ENCODE data around the gene ZKSCAN4. TPM values are rescaled to one million over a fixed set of nuclear protein-coding genes. Genes with fewer than 3 reads are reported as not detected.
A peak's percentile ranks its signal among the peaks of the same experiment; 100 is the strongest.

ZKSCAN4 gene
- total RNA-seq = 1 to 10 TPM; 2.4 to 5.3 (median 3.3) TPM

DNA sequence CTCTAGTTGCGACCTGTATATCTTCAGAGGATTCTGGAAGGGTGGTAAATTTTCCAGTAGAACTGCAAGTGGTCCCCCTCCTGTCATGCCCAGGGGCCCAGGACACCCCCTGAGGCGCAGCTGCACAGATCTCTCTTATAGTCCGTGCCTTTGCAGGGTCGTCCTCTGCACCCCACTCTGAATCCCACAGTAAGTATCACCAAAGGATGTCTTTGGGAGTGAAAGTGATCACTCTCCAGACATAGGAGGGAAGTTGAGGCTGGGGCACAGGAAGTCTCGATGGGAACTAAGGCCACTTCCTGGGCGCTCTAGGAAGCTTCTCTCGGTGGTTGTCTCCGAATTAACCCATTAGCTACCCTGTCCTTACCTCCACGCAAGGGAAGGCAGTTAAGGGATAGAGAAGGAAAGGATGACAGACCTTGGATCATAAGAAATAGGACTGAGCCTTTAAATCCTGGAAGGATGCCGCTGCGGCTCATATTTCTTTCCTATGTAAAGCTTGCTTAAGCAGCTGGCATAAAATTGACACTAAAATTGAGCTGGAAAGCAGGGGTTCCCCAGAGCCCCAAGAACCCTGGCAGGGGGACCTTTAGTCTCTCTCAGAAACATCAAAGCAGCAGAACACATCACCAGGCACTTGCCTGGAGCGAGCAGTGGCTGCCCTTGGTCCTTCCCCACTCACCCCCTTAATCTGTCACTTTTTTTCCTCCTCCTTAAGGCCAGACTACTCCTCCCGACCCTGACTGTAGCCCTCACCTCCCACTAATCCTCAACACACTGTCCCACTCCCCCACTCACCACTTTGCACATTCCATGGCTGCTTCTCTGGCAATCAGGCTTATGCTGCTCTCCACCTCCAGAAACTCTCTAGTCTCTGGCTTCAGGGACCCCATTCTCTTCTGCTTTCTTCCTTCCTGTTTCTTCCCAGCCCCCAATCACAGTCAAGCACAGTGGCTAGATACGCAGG lies at the start of gene ZKSCAN4:
ZKSCAN4 (minus strand) TSS at position 261 of the 967 bp plus-strand sequence. CDS start 289 bp downstream, outside the sequence.
- Histone ChIP-seq H3K9me3 (no peaks in the 10 kb centered on the region), H3K4me1 (peaks cover 5 to 33% (median 13%) of the 10 kb centered on the region in 3 donors), H3K4me3 (peak within 1 kb of the TSS; percentile 72 to 88 (median 78)), H3K27me3 (peaks cover 0 to 23% (median 0%) of the 10 kb centered on the region in 4 donors), H3K36me3 (peaks cover 0 to 26% (median 0%) of the 10 kb centered on the region in 3 donors), H3K27ac (peak within 1 kb of the TSS; percentile 44 to 69 (median 66))
- 7% methylated on average over 12 to 13 of the region's 14 CpGs for WGBS, 2 donors
- TF ChIP-seq, protein P1, sequence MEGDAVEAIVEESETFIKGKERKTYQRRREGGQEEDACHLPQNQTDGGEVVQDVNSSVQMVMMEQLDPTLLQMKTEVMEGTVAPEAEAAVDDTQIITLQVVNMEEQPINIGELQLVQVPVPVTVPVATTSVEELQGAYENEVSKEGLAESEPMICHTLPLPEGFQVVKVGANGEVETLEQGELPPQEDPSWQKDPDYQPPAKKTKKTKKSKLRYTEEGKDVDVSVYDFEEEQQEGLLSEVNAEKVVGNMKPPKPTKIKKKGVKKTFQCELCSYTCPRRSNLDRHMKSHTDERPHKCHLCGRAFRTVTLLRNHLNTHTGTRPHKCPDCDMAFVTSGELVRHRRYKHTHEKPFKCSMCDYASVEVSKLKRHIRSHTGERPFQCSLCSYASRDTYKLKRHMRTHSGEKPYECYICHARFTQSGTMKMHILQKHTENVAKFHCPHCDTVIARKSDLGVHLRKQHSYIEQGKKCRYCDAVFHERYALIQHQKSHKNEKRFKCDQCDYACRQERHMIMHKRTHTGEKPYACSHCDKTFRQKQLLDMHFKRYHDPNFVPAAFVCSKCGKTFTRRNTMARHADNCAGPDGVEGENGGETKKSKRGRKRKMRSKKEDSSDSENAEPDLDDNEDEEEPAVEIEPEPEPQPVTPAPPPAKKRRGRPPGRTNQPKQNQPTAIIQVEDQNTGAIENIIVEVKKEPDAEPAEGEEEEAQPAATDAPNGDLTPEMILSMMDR (IDR thresholded peaks at IDR 0.05) = no peak
- no peak for DNase-seq
- intact Hi-C loops (cut with DNase I) = loop anchor here (10.0 kb wide), 1 partner anchor 93 kb away; the partner anchor contains the start of gene ZKSCAN3

DNA sequence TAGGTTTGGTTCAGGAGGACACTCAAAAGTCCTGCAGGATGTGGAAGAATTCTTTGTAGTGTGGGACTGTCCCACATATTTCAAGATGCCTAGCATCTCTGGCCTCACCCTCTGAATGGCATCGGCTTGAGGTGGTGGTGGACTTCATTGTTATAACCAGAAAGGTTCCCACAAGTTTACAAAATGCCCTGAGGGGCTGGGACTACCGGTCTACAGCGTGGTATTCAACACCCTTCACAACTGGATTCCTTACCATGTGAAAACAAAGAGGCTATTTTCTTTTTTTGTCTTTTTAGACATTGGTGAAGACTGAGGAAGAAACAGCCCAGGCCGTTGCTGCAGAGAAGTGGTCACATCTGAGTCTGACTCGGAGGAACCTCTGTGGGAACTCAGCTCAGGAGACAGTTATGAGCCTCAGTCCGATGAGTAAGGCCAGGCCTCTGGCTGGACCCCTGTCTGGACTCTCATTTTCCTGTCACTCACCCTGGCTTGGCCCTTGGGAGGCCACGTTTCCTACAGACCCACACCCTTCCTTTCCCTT lies 44.5 kb upstream of the ZKSCAN4 start:
- Histone ChIP-seq H3K9me3 (no peaks in the 10 kb centered on the region), H3K4me1 (no peaks in the 10 kb centered on the region), H3K36me3 (peaks cover 0 to 44% (median 0%) of the 10 kb centered on the region in 3 donors), H3K27me3 (no peaks in the 10 kb centered on the region), H3K27ac (no peak overlapping the region), H3K4me3 (no peak overlapping the region)
- WGBS, 2 donors = 79 to 85% methylated on average over 6 to 7 of the region's 7 CpGs
- intact Hi-C loops (cut with DNase I) = no loop called here
- DNase-seq = no peak
- TF ChIP-seq POLR2A (IDR thresholded peaks at IDR 0.05) = no peak
- TF ChIP-seq, protein P1 (IDR thresholded peaks at IDR 0.05) = no peak

DNA sequence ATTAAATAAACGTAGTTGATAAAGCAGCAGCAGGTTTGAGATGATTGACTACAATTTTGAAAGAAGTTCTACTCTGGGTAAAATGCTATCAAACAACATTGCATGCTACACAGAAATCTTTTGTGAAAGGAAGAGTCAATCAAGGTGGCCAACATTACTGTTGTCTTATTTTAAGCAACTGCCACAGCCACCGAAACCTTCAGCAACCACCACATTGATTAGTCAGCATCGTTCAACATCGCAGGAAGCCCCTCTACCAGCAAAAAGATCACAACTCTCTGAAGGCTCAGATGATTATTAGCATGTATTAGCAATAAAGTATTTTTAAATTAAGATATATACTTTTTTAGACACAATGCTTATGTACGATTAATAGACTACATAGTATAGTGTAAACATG lies 43.3 kb upstream of the ZKSCAN4 start:
- no peak overlapping the region for H3K27ac ChIP-seq
- H3K4me3 ChIP-seq = no peak overlapping the region
- H3K27me3 ChIP-seq = no peaks in the 10 kb centered on the region
- H3K4me1 ChIP-seq = no peaks in the 10 kb centered on the region
- 84 to 85% methylated on average over 5 of the region's 5 CpGs for WGBS, 2 donors
- peaks cover 0 to 32% (median 0%) of the 10 kb centered on the region in 3 donors for H3K36me3 ChIP-seq
- no peak for DNase-seq
- TF ChIP-seq, protein P1 (IDR thresholded peaks at IDR 0.05) = no peak
- no peak for TF ChIP-seq POLR2A (IDR thresholded peaks at IDR 0.05)
- intact Hi-C loops (cut with DNase I) = no loop called here
- H3K9me3 ChIP-seq = no peaks in the 10 kb centered on the region

DNA sequence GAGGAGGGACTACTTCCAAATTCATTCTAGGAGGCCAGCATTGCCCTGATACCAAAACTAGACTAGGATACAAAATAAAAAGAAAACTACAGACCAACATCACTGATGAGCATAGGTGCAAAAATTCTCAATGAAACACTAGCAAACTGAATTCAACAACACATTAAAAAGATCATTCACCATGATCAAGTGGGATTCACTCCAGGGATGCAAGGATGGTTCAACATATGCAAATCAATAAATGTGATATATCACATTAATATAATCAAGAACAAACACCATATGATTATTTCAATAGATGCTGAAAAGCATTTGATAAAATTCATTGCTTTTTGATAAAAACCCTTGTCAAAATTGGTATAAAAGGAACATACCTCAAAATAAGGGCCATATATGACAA lies 39.5 kb upstream of the ZKSCAN4 start:
- no peaks in the 10 kb centered on the region for H3K9me3 ChIP-seq
- DNase-seq = no peak
- no peaks in the 10 kb centered on the region for H3K27me3 ChIP-seq
- intact Hi-C loops (cut with DNase I) = no loop called here
- peaks cover 0 to 38% (median 0%) of the 10 kb centered on the region in 3 donors for H3K36me3 ChIP-seq
- H3K4me1 ChIP-seq = no peaks in the 10 kb centered on the region
- no peak overlapping the region for H3K27ac ChIP-seq
- TF ChIP-seq, protein P1 (IDR thresholded peaks at IDR 0.05) = no peak
- TF ChIP-seq POLR2A (IDR thresholded peaks at IDR 0.05) = no peak
- no peak overlapping the region for H3K4me3 ChIP-seq

DNA sequence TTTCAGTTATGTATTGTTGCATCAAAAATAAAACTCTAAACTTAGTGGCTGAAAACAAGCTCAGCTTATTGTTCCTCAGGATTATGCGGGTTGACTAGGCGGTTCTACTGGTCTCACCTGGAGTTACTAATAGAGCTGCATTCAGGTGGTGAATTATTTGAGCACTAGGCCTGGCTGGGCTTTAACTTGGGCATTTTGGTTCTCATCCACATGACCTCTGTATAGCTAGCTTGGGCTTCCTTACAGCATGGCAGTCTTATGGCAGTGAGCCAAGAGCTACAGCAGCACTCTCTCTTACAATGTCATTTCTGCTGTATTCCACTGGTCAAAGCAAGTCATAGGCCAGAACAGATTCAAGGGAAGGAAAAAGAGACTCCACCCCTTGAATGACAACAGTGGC lies 30.9 kb upstream of the ZKSCAN4 start:
- TF ChIP-seq, protein P1 (IDR thresholded peaks at IDR 0.05) = no peak
- TF ChIP-seq POLR2A (IDR thresholded peaks at IDR 0.05) = no peak
- 82 to 94% methylated on average over 2 of the region's 2 CpGs for WGBS, 2 donors
- Histone ChIP-seq H3K4me3 (no peak overlapping the region), H3K36me3 (peaks cover 0 to 45% (median 0%) of the 10 kb centered on the region in 3 donors), H3K9me3 (no peaks in the 10 kb centered on the region), H3K27ac (no peak overlapping the region), H3K4me1 (peaks cover 0 to 19% (median 0%) of the 10 kb centered on the region in 3 donors), H3K27me3 (no peaks in the 10 kb centered on the region)
- no peak for DNase-seq
- intact Hi-C loops (cut with DNase I) = no loop called here
